ENCODE data around the gene DIAPH1. TPM values are rescaled to one million over a fixed set of nuclear protein-coding genes. Genes with fewer than 3 reads are reported as not detected.

DIAPH1 gene
- total RNA-seq, 2 donors from 2014 or later: 34.8 to 57.7 TPM

- H3K36me3 ChIP-seq: no peaks in the 10 kb centered on the region
- no peaks in the 10 kb centered on the region for H3K9me3 ChIP-seq
- no peak overlapping the region for H3K27ac ChIP-seq
- WGBS: 90% methylated on average over 3 of the region's 3 CpGs
- TF ChIP-seq POLR2A (IDR thresholded peaks at IDR 0.05): no peak
- no peak for TF ChIP-seq POLR2AphosphoS5 (IDR thresholded peaks at IDR 0.05)
- no peak for TF ChIP-seq CTCF (IDR thresholded peaks at IDR 0.05)
- no peaks in the 10 kb centered on the region for H3K4me1 ChIP-seq (replicated peaks)
- intact Hi-C loops (cut with DNase I): no loop called here
- no peaks in the 10 kb centered on the region for H3K27me3 ChIP-seq (replicated peaks; ENCODE audit: insufficient read depth)
- DNase-seq (ENCODE audit: low spot score): no peak
- H3K4me3 ChIP-seq: no peak overlapping the region
Measured at GRCh38 chr5:141609044-141609443, 9.8 kb downstream of the DIAPH1 start.

GRCh38 chr5:141608557-141608956 lies 10.2 kb downstream of the DIAPH1 start:
- TF ChIP-seq POLR2A (IDR thresholded peaks at IDR 0.05): no peak
- TF ChIP-seq POLR2AphosphoS5 (IDR thresholded peaks at IDR 0.05): no peak
- no peak for TF ChIP-seq CTCF (IDR thresholded peaks at IDR 0.05)
- Histone ChIP-seq H3K27ac (no peak overlapping the region), H3K4me3 (no peak overlapping the region), H3K27me3 (replicated peaks; ENCODE audit: insufficient read depth) (no peaks in the 10 kb centered on the region), H3K9me3 (no peaks in the 10 kb centered on the region), H3K4me1 (replicated peaks) (no peaks in the 10 kb centered on the region), H3K36me3 (no peaks in the 10 kb centered on the region)
- 50% methylated on average over 1 of the region's 1 CpG for WGBS
- DNase-seq (ENCODE audit: low spot score): no peak
- intact Hi-C loops (cut with DNase I): no loop called here

DNA sequence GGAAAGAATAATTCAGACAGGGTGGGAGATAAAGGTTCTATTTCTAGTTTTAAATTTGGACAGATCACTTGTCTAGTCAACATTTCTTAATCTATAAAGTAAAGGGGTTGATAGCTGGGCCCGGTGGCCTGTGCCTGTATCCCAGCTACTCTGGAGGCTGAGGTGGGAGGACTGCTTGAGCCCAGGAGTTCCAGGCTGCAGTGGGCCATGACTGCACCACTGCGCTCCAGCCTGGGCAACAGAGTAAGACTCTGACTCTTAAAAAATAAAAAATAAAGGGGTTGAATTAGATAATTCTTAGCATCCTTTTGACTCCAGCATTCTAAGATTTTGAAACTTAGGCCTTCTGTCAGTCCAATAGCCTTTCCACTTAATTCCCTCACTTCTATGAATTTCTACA lies 10.8 kb downstream of the DIAPH1 start:
- Histone ChIP-seq H3K4me3 (no peak overlapping the region), H3K27me3 (replicated peaks; ENCODE audit: insufficient read depth) (no peaks in the 10 kb centered on the region), H3K9me3 (no peaks in the 10 kb centered on the region), H3K36me3 (no peaks in the 10 kb centered on the region), H3K4me1 (replicated peaks) (no peaks in the 10 kb centered on the region), H3K27ac (no peak overlapping the region)
- 85% methylated on average over 2 of the region's 2 CpGs for WGBS
- intact Hi-C loops (cut with DNase I): no loop called here
- no peak for DNase-seq (ENCODE audit: low spot score)
- no peak for TF ChIP-seq CTCF (IDR thresholded peaks at IDR 0.05)
- no peak for TF ChIP-seq POLR2AphosphoS5 (IDR thresholded peaks at IDR 0.05)
- TF ChIP-seq POLR2A (IDR thresholded peaks at IDR 0.05): no peak

DNA sequence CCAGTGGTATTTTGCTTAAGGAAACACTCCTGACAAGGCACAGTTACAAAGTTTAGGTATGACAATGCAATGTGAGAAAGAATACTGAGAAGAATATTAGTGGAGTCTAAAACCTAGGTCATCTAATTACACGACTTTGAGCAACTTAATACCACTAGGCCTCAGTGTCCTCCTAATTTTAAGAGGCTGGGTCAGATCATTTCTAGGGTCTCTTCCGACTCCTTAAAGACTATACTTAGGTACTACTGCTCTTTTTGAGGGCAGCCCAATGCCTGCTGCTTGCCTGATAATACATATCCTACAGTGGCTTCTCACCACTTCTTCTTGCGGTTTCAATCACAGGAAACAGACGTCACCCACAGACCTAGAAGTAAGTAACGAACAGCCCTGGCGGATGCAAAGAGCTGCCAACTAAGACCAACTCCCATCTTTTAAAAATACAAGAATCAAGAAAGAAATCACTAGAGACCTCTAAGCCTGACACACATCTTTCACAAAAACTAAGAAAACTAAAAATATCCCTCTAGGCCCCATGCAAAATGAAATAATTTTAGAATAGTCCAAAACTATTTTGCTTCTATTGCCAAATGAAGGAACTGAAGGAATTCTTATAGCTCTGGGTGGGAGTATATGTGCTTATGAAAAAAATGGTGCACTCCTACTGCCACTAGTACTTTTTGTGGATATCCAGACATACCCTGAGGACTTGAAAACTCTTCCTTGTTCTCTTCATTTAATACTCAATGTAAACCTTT lies 13.1 kb downstream of the DIAPH1 start:
- TF ChIP-seq POLR2A (IDR thresholded peaks at IDR 0.05) (no peak), CTCF (IDR thresholded peaks at IDR 0.05) (no peak), POLR2AphosphoS5 (IDR thresholded peaks at IDR 0.05) (no peak)
- H3K27ac ChIP-seq: no peak overlapping the region
- no peaks in the 10 kb centered on the region for H3K4me1 ChIP-seq (replicated peaks)
- 88% methylated on average over 6 of the region's 6 CpGs for WGBS
- no peak overlapping the region for H3K4me3 ChIP-seq
- no peak for DNase-seq (ENCODE audit: low spot score)
- H3K27me3 ChIP-seq (replicated peaks; ENCODE audit: insufficient read depth): no peaks in the 10 kb centered on the region
- no peaks in the 10 kb centered on the region for H3K36me3 ChIP-seq
- intact Hi-C loops (cut with DNase I): no loop called here
- no peaks in the 10 kb centered on the region for H3K9me3 ChIP-seq

Measured in prostate gland (tissue), 2 donors.